Keratinocyte (primary cell): ENCODE measurements around the gene RCN2. TPM values are rescaled to one million over a fixed set of nuclear protein-coding genes. Genes with fewer than 3 reads are reported as not detected.

Experiments used
- DNase-seq: peaks from one replicate; pipeline ENCODE4 v3.0.0-alpha.2; 2011; ENCODE audit warnings: low read depth, missing footprints, low spot score
- FAIRE-seq: peaks from 2 replicates; lab custom pipeline; 2011; peaks lifted over from hg19 to GRCh38; lab: Jason Lieb, UNC
- H2AFZ ChIP-seq: 2 replicates; pipeline ENCODE4 v1.6.0; 2012; ENCODE audit warnings: low read length, control low read depth, inconsistent platforms; ENCODE audit not compliant: control insufficient read depth
- H3K27ac ChIP-seq: 2 replicates; pipeline ENCODE4 v1.5.1; 2011; ENCODE audit warnings: low read length; ENCODE audit not compliant: control insufficient read depth, insufficient read depth
- H3K27me3 ChIP-seq: 3 replicates; pipeline ENCODE4 v1.6.0; 2011; ENCODE audit warnings: low read length; ENCODE audit not compliant: control insufficient read depth, insufficient read depth; ENCODE audit errors: extremely low read depth
- H3K36me3 ChIP-seq, 2 experiments: 2 replicates in 1 of 2; 3 replicates in 1 of 2; pipeline ENCODE4 v1.5.1; 2011; ENCODE audit warnings: low read length in 2 of 2, mild to moderate bottlenecking in 1 of 2; ENCODE audit not compliant: control insufficient read depth in 2 of 2, insufficient read depth in 2 of 2; ENCODE audit errors: extremely low read depth in 1 of 2
- H3K4me1 ChIP-seq: 3 replicates; pipeline ENCODE4 v1.5.1; 2011; ENCODE audit warnings: low read length; ENCODE audit not compliant: control insufficient read depth, insufficient read depth; ENCODE audit errors: extremely low read depth
- H3K4me2 ChIP-seq: 3 replicates; pipeline ENCODE4 v1.6.0; 2011; ENCODE audit warnings: low read depth, low read length; ENCODE audit not compliant: control insufficient read depth, insufficient read depth; ENCODE audit errors: extremely low read depth
- H3K4me3 ChIP-seq, 3 experiments: fragments of 200-600 bp in 1 of 3; sonication (generic) in 1 of 3; 2 replicates in 2 of 3; 3 replicates in 1 of 3; pipeline ENCODE4 v1.5.1; 2011 to 2016; ENCODE audit warnings: low read length in 3 of 3, mild to moderate bottlenecking in 3 of 3, control low read depth in 2 of 3, inconsistent platforms in 1 of 3, low read depth in 1 of 3, mixed read lengths in 1 of 3, mixed run types in 1 of 3, moderate library complexity in 1 of 3; ENCODE audit not compliant: control insufficient read depth in 2 of 3, insufficient read depth in 2 of 3; ENCODE audit errors: extremely low read depth in 1 of 3
- H3K79me2 ChIP-seq: 2 replicates; pipeline ENCODE4 v1.6.0; 2012; ENCODE audit warnings: low read length; ENCODE audit not compliant: control insufficient read depth, insufficient read depth
- H3K9ac ChIP-seq: 3 replicates; pipeline ENCODE4 v1.6.0; 2011; ENCODE audit warnings: low read length; ENCODE audit not compliant: control insufficient read depth, insufficient read depth; ENCODE audit errors: extremely low read depth
- H3K9me1 ChIP-seq: 3 replicates; pipeline ENCODE4 v1.6.0; 2011; ENCODE audit warnings: low read length; ENCODE audit not compliant: control insufficient read depth, insufficient read depth; ENCODE audit errors: extremely low read depth
- H3K9me3 ChIP-seq: 2 replicates; pipeline ENCODE4 v1.5.1; 2012; ENCODE audit warnings: low read depth, low read length; ENCODE audit not compliant: control insufficient read depth
- H4K20me1 ChIP-seq: 3 replicates; pipeline ENCODE4 v1.6.0; 2011; ENCODE audit warnings: low read length; ENCODE audit not compliant: control insufficient read depth, insufficient read depth; ENCODE audit errors: extremely low read depth
- CTCF ChIP-seq, 3 experiments: IDR thresholded peaks in 1 of 3; conservative IDR thresholded peaks in 1 of 3; optimal IDR thresholded peaks in 1 of 3; 2 replicates in 2 of 3; 3 replicates in 1 of 3; pipeline versions ENCODE3 to v1.5.1; 2011; ENCODE audit warnings: low read length in 3 of 3, mild to moderate bottlenecking in 3 of 3, moderate library complexity in 2 of 3, control low read depth in 1 of 3, inconsistent platforms in 1 of 3; ENCODE audit not compliant: insufficient read depth in 2 of 3; ENCODE audit errors: extremely low read depth in 1 of 3
- EZH2 ChIP-seq: IDR thresholded peaks from one replicate; pipeline ENCODE4 v1.6.1; 2012; ENCODE audit warnings: inconsistent platforms, mild to moderate bottlenecking, low read length, moderate library complexity
- dilution Hi-C: fragments of 300-500 bp; cut with MboI; formaldehyde crosslinking; loops from one replicate; pipeline ENCODE4 v1.7.0; 2020; ENCODE audit warnings: low sequenced_read_pairs; ENCODE audit not compliant: extremely low pct_ligation_motif_present
- polyA plus RNA-seq, 5 experiments: library from polyadenylated mRNA; depleted of rRNA in 3 of 5; stranded (reverse) in 3 of 5; stranded (forward) in 1 of 5; unstranded in 1 of 5; fragments of >200 nt; gene quantifications; 1 replicate in 1 of 5; 2 replicates in 3 of 5; 3 replicates in 1 of 5; pipeline versions ENCODE4 v1.2.1 to v1.2.3, GENCODE V29; 2011 to 2012; ENCODE audit warnings: missing spikeins in 2 of 5, low read depth in 1 of 5, low replicate concordance in 1 of 5

RCN2 gene
- polyA plus RNA-seq, 1 donor (not counting 4 experiments of a cell fraction or from before 2014, with no cell fraction given), result 118 TPM

DNA sequence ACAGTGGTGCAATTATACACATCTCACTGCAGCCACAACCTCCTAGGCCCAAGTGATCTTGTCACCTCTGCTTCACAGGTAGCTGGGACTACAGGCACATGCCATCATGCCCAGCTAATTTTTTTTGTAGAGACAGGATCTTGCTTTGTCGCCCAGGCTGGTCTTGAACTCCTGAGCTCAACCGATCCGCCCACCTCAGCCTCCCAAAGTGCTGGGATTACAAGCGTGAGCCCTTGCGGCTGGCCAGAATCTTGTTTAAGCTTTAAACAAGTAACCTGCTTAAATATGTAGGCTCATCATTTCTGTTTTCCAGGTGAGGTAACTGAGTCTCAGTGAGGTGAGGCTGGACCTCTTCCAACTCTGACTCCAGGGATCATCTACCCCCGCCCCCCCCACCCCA lies 55.7 kb downstream of the RCN2 start:
- no peak for DNase-seq
- Histone ChIP-seq H3K4me3 (no peak overlapping the region), H3K27me3 (no peaks in the 10 kb centered on the region), H2AFZ (no peak overlapping the region), H3K4me1 (no peaks in the 10 kb centered on the region), H3K79me2 (no peaks in the 10 kb centered on the region), H3K4me2 (no peak overlapping the region), H3K9me1 (no peaks in the 10 kb centered on the region), H3K36me3 (no peaks in the 10 kb centered on the region), H4K20me1 (no peaks in the 10 kb centered on the region), H3K27ac (no peak overlapping the region), H3K9me3 (no peaks in the 10 kb centered on the region), H3K9ac (no peak overlapping the region)
- no peak for FAIRE-seq
- dilution Hi-C loops, result no loop called here
- TF ChIP-seq EZH2 (no peak), CTCF (optimal IDR thresholded peaks at IDR 0.05 in 1 of 3, IDR thresholded peaks at IDR 0.05 in 1 of 3, conservative IDR thresholded peaks at IDR 0.05 in 1 of 3; ENCODE audit: extremely low read depth in 1 of 3, insufficient read depth in 2 of 3, low read length in 3 of 3) (no peak)

GRCh38 chr15:76987896-76988860 lies 56.6 kb downstream of the RCN2 start:
- FAIRE-seq, result no peak
- TF ChIP-seq CTCF (optimal IDR thresholded peaks at IDR 0.05 in 1 of 3, IDR thresholded peaks at IDR 0.05 in 1 of 3, conservative IDR thresholded peaks at IDR 0.05 in 1 of 3; ENCODE audit: extremely low read depth in 1 of 3, insufficient read depth in 2 of 3, low read length in 3 of 3), result no peak
- no peak for TF ChIP-seq EZH2
- Histone ChIP-seq H4K20me1 (no peaks in the 10 kb centered on the region), H3K9ac (no peak overlapping the region), H2AFZ (no peak overlapping the region), H3K36me3 (no peaks in the 10 kb centered on the region), H3K9me1 (no peaks in the 10 kb centered on the region), H3K27ac (no peak overlapping the region), H3K27me3 (no peaks in the 10 kb centered on the region), H3K4me2 (no peak overlapping the region), H3K79me2 (no peaks in the 10 kb centered on the region), H3K4me3 (no peak overlapping the region), H3K4me1 (no peaks in the 10 kb centered on the region), H3K9me3 (no peaks in the 10 kb centered on the region)
- dilution Hi-C loops, result no loop called here
- DNase-seq, result no peak
